ENCODE data around the gene TRIM41. TPM values are rescaled to one million over a fixed set of nuclear protein-coding genes. Genes with fewer than 3 reads are reported as not detected.
"Not testable (repeated sequence)": the region's sequence is repeated elsewhere in the genome, so short reads cannot be mapped to it uniquely, and the experiment has no call there.

TRIM41 gene
- total RNA-seq, 1 donor from 2014 or later: 28.8 TPM

- TF ChIP-seq, protein P1, sequence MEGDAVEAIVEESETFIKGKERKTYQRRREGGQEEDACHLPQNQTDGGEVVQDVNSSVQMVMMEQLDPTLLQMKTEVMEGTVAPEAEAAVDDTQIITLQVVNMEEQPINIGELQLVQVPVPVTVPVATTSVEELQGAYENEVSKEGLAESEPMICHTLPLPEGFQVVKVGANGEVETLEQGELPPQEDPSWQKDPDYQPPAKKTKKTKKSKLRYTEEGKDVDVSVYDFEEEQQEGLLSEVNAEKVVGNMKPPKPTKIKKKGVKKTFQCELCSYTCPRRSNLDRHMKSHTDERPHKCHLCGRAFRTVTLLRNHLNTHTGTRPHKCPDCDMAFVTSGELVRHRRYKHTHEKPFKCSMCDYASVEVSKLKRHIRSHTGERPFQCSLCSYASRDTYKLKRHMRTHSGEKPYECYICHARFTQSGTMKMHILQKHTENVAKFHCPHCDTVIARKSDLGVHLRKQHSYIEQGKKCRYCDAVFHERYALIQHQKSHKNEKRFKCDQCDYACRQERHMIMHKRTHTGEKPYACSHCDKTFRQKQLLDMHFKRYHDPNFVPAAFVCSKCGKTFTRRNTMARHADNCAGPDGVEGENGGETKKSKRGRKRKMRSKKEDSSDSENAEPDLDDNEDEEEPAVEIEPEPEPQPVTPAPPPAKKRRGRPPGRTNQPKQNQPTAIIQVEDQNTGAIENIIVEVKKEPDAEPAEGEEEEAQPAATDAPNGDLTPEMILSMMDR (IDR thresholded peaks at IDR 0.05; ENCODE audit: partially characterized antibody, unreplicated experiment): no peak
- H3K9me3 Mint-ChIP-seq (ENCODE audit: unreplicated experiment): no peaks in the 10 kb centered on the region
- H3K36me3 Mint-ChIP-seq (ENCODE audit: unreplicated experiment): no peaks in the 10 kb centered on the region
- peaks cover 4% of the 10 kb centered on the region for H3K4me1 Mint-ChIP-seq (ENCODE audit: low read depth, unreplicated experiment)
- H3K27me3 Mint-ChIP-seq (ENCODE audit: unreplicated experiment): no peaks in the 10 kb centered on the region
- no peak overlapping the region for H3K27ac Mint-ChIP-seq (ENCODE audit: unreplicated experiment)
- no peak for DNase-seq
- no peak overlapping the region for H3K4me3 Mint-ChIP-seq (ENCODE audit: unreplicated experiment)
These were observed 59.8 kb downstream of the TRIM41 start for GRCh38 chr5:181282874-181283273.

GRCh38 chr5:181283347-181283746, 60.3 kb downstream of the TRIM41 start:
- H3K36me3 Mint-ChIP-seq (ENCODE audit: unreplicated experiment): no peaks in the 10 kb centered on the region
- no peak overlapping the region for H3K4me3 Mint-ChIP-seq (ENCODE audit: unreplicated experiment)

GRCh38 chr5:181283841-181284755, 61.0 kb downstream of the TRIM41 start:
- TF ChIP-seq, protein P1 (IDR thresholded peaks at IDR 0.05; ENCODE audit: partially characterized antibody, unreplicated experiment): peak; percentile 59
- H3K4me1 Mint-ChIP-seq (ENCODE audit: low read depth, unreplicated experiment); DNase-seq; H3K27me3 Mint-ChIP-seq (ENCODE audit: unreplicated experiment); H3K36me3 Mint-ChIP-seq (ENCODE audit: unreplicated experiment); H3K27ac Mint-ChIP-seq (ENCODE audit: unreplicated experiment); H3K9me3 Mint-ChIP-seq (ENCODE audit: unreplicated experiment): not testable (repeated sequence)
- H3K4me3 Mint-ChIP-seq (ENCODE audit: unreplicated experiment): peak overlapping the region; percentile 63

More at GRCh38 chr5:181283347-181283746, 60.3 kb downstream of the TRIM41 start:
- no peak overlapping the region for H3K27ac Mint-ChIP-seq (ENCODE audit: unreplicated experiment)
- no peak for DNase-seq
- no peaks in the 10 kb centered on the region for H3K27me3 Mint-ChIP-seq (ENCODE audit: unreplicated experiment)
- TF ChIP-seq, protein P1 (IDR thresholded peaks at IDR 0.05; ENCODE audit: partially characterized antibody, unreplicated experiment): no peak
- no peaks in the 10 kb centered on the region for H3K9me3 Mint-ChIP-seq (ENCODE audit: unreplicated experiment)
- H3K4me1 Mint-ChIP-seq (ENCODE audit: low read depth, unreplicated experiment): peaks cover 4% of the 10 kb centered on the region

Small RNA genes lying within 50 kb of the gene (microRNA-seq; reads per million reads assigned to microRNA genes)
- gene MIR4638 (ENCODE audit: unreplicated experiment): 2.6 reads per million, percentile 18 among the genes with 10 or more reads in this experiment

Other genes with a start within 250 kb of the TRIM41 start
- not detected for gene BTNL3, start 234.4 kb upstream of the TRIM41 start, total RNA-seq (ENCODE audit: unreplicated experiment)
- 37.9 TPM for gene BTNL9, start 183.0 kb upstream of the TRIM41 start, total RNA-seq (ENCODE audit: unreplicated experiment)
- gene OR2V1, start 92.1 kb upstream of the TRIM41 start, total RNA-seq (ENCODE audit: unreplicated experiment): not detected
- gene OR2V2, start 75.7 kb upstream of the TRIM41 start, total RNA-seq (ENCODE audit: unreplicated experiment): not detected
- gene TRIM7, start 18.1 kb upstream of the TRIM41 start, total RNA-seq (ENCODE audit: unreplicated experiment): 0.93 TPM
- 1,397 TPM for gene RACK1, start 20.6 kb downstream of the TRIM41 start, total RNA-seq (ENCODE audit: unreplicated experiment)
- 15.7 TPM for gene TRIM52, start 37.9 kb downstream of the TRIM41 start, total RNA-seq (ENCODE audit: unreplicated experiment)
- gene OR4F3, start 144.0 kb downstream of the TRIM41 start, total RNA-seq (ENCODE audit: unreplicated experiment): not detected